RWPE2 (cell line): ENCODE results near the gene SETX.
"Not testable (repeated sequence)": the region's sequence is repeated elsewhere in the genome, so short reads cannot be mapped to it uniquely, and the experiment has no call there.

ENCODE experiments used
- ATAC-seq: fragments of 200-7000 bp; cut with Tn5 transposase; 3 replicates; pipeline ENCODE4 v1.9.1; 2021; ENCODE audit warnings: low read depth
- DNase-seq: peaks from one replicate; pipeline ENCODE4 v3.0.0-alpha.2; 2020; ENCODE audit warnings: low spot score
- H3K27ac ChIP-seq: fragments of 450-650 bp; 2 replicates; pipeline ENCODE4 v1.5.1; 2017; ENCODE audit warnings: mild to moderate bottlenecking; ENCODE audit not compliant: poor library complexity, severe bottlenecking
- H3K27me3 ChIP-seq: fragments of 250-450 bp; sonication (Bioruptor Pico); 2 replicates; pipeline ENCODE4 v1.5.1; 2021; ENCODE audit warnings: mild to moderate bottlenecking, moderate library complexity; ENCODE audit not compliant: insufficient read depth, poor library complexity, severe bottlenecking
- H3K36me3 ChIP-seq: fragments of 250-450 bp; sonication (Bioruptor Pico); 2 replicates; pipeline ENCODE4 v1.5.1; 2020; ENCODE audit warnings: low read depth, mild to moderate bottlenecking, moderate library complexity
- H3K4me1 ChIP-seq: fragments of 250-450 bp; sonication (Bioruptor Pico); 2 replicates; pipeline ENCODE4 v1.5.1; 2021; ENCODE audit warnings: mild to moderate bottlenecking, moderate library complexity; ENCODE audit not compliant: insufficient read depth, poor library complexity, severe bottlenecking
- H3K4me3 ChIP-seq: fragments of 250-450 bp; sonication (Bioruptor Pico); 2 replicates; pipeline ENCODE4 v1.5.1; 2021; ENCODE audit warnings: mild to moderate bottlenecking, moderate library complexity; ENCODE audit not compliant: severe bottlenecking
- H3K9me3 ChIP-seq: fragments of 250-450 bp; sonication (Bioruptor Pico); 2 replicates; pipeline ENCODE4 v1.5.1; 2021; ENCODE audit warnings: mild to moderate bottlenecking, moderate library complexity; ENCODE audit not compliant: severe bottlenecking
- CTCF ChIP-seq: fragments of 450-650 bp; IDR thresholded peaks from one replicate; pipeline ENCODE4 v1.5.1; 2017; ENCODE audit warnings: mild to moderate bottlenecking, moderate library complexity; ENCODE audit not compliant: poor library complexity, severe bottlenecking

The SETX gene

DNA sequence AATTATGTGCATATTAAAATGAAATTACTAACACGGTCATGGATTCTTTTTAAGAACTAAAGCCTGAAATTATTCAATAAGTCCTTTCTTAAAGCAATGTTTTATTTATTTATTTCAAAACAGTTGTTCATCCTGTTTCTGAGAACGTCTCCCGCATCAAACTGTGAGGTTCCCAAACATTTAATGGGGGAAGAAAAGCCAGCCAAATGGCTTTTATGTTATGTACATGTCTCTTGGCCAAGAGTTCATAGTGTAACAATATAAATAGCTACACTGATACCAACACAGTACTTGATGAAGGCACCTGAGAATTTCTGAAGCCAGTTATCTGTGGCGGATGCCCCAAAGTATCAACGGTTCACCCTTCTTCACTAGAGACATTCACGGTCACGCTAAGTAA, 36.2 kb upstream of the SETX start:
- H3K9me3 ChIP-seq: no peaks in the 10 kb centered on the region
- DNase-seq (no peak), ATAC-seq (no peak)
- H3K4me3 ChIP-seq: no peak overlapping the region
- no peaks in the 10 kb centered on the region for H3K4me1 ChIP-seq
- no peak overlapping the region for H3K27ac ChIP-seq
- TF ChIP-seq CTCF: no peak
- no peaks in the 10 kb centered on the region for H3K27me3 ChIP-seq
- peaks cover 92% of the 10 kb centered on the region for H3K36me3 ChIP-seq

GRCh38 chr9:132387133-132387532, 32.3 kb upstream of the SETX start:
- Histone ChIP-seq H3K27me3 (no peaks in the 10 kb centered on the region), H3K27ac (no peak overlapping the region), H3K4me1 (no peaks in the 10 kb centered on the region), H3K4me3 (no peak overlapping the region), H3K36me3 (peaks cover 77% of the 10 kb centered on the region), H3K9me3 (no peaks in the 10 kb centered on the region)
- TF ChIP-seq CTCF: no peak
- ATAC-seq (no peak), DNase-seq (no peak)

GRCh38 chr9:132384376-132384775, 29.6 kb upstream of the SETX start:
- H3K27me3 ChIP-seq: no peaks in the 10 kb centered on the region
- H3K36me3 ChIP-seq: peaks cover 72% of the 10 kb centered on the region
- H3K4me3 ChIP-seq: no peak overlapping the region
- no peaks in the 10 kb centered on the region for H3K9me3 ChIP-seq
- ATAC-seq: no peak
- DNase-seq: no peak
- H3K4me1 ChIP-seq: no peaks in the 10 kb centered on the region
- TF ChIP-seq CTCF: no peak
- H3K27ac ChIP-seq: no peak overlapping the region

- Histone ChIP-seq H3K9me3 (no peaks in the 10 kb centered on the region), H3K4me1 (no peaks in the 10 kb centered on the region), H3K4me3 (no peak overlapping the region), H3K27me3 (no peaks in the 10 kb centered on the region), H3K36me3 (peaks cover 70% of the 10 kb centered on the region), H3K27ac (no peak overlapping the region)
- TF ChIP-seq CTCF: no peak
- no peak for DNase-seq
- no peak for ATAC-seq
Measured at GRCh38 chr9:132383462-132383883, 28.7 kb upstream of the SETX start.

DNA sequence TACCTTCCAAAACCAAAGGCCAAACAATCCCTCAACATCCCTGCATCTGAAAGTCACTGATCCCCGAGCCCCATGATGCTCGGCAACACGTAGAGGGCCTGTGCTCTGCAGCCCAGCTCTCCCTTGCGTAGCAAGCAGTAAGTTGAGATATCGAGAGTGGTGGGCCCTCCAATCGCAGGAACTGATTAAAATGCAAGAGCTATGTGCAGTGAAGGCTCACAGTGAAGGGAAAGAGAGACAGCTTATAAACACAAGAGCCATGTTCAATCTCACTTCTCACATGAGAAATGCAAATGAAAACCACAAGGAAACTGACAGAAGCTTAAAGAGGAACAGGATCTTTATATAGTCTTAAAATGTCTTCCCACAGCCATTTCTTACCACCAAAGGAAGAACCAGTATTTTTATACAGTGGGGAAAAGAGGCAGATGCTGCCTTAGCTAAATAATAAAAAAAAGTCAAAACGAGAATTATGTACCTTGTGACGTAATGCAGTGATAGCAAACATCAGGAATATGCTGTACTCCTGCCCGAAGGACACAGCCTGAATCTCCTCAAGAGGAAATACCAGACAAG, 27.3 kb upstream of the SETX start:
- DNase-seq (no peak), ATAC-seq (no peak)
- Histone ChIP-seq H3K4me1 (no peaks in the 10 kb centered on the region), H3K27ac (no peak overlapping the region), H3K4me3 (no peak overlapping the region), H3K27me3 (no peaks in the 10 kb centered on the region), H3K36me3 (peaks cover 59% of the 10 kb centered on the region), H3K9me3 (no peaks in the 10 kb centered on the region)
- no peak for TF ChIP-seq CTCF

- H3K4me3 ChIP-seq, DNase-seq, H3K27ac ChIP-seq, H3K27me3 ChIP-seq, ATAC-seq, H3K9me3 ChIP-seq, H3K4me1 ChIP-seq: not testable (repeated sequence)
- peaks cover 46% of the 10 kb centered on the region for H3K36me3 ChIP-seq
Measured at GRCh38 chr9:132378416-132378815, 23.6 kb upstream of the SETX start.

DNA sequence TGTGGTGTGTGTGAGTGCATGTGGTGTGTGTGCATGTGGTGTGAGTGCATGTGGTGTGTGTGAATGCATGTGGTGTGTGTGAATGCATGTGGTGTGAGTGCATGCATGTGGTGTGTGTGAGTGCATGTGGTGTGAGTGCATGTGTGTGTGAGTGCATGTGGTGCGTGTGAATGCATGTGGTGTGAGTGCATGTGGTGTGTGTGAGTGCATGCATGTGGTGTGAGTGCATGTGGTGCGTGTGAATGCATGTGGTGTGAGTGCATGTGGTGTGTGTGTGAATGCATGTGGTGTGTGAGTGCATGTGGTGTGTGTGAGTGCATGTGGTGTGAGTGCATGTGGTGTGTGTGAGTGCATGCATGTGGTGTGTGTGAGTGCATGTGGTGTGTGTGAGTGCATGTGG, 23.0 kb upstream of the SETX start:
- H3K4me1 ChIP-seq, H3K4me3 ChIP-seq, H3K9me3 ChIP-seq, H3K27ac ChIP-seq, DNase-seq, H3K27me3 ChIP-seq, ATAC-seq: not testable (repeated sequence)
- H3K36me3 ChIP-seq: peaks cover 46% of the 10 kb centered on the region
